VCaP (cell line): ENCODE measurements around the gene SPPL2C.
A peak's percentile ranks its signal among the peaks of the same experiment; 100 is the strongest.

Experiments used
- H3K27ac ChIP-seq: fragments of 450-650 bp; 2 replicates; pipeline ENCODE4 v1.5.1; 2017
- CTCF ChIP-seq: fragments of 450-650 bp; conservative IDR thresholded peaks from 2 replicates; pipeline ENCODE4 v1.5.1; 2017; ENCODE audit warnings: mild to moderate bottlenecking, moderate library complexity

The SPPL2C gene

GRCh38 chr17:45839442-45839841 lies 5.2 kb upstream of the SPPL2C start:
- no peak overlapping the region for H3K27ac ChIP-seq
- TF ChIP-seq CTCF = no peak

GRCh38 chr17:45841186-45841585 lies 3.5 kb upstream of the SPPL2C start:
- H3K27ac ChIP-seq = peak overlapping the region; percentile 48

GRCh38 chr17:45841883-45842525 lies 2.7 kb upstream of the SPPL2C start:
- peak overlapping the region; percentile 48 for H3K27ac ChIP-seq
- TF ChIP-seq CTCF = no peak

More at GRCh38 chr17:45841186-45841585, 3.5 kb upstream of the SPPL2C start:
- no peak for TF ChIP-seq CTCF

GRCh38 chr17:45843722-45844121 lies 959 bp upstream of the SPPL2C start:
- TF ChIP-seq CTCF = no peak
- no peak overlapping the region for H3K27ac ChIP-seq

- TF ChIP-seq CTCF = no peak
Observed at GRCh38 chr17:45845376-45846185, 900 bp downstream of the SPPL2C start.

GRCh38 chr17:45846223-45846622 lies 1.5 kb downstream of the SPPL2C start:
- H3K27ac ChIP-seq = no peak overlapping the region
- no peak for TF ChIP-seq CTCF

More at GRCh38 chr17:45845376-45846185, 900 bp downstream of the SPPL2C start:
- H3K27ac ChIP-seq = no peak overlapping the region

GRCh38 chr17:45846646-45847045 lies 2.0 kb downstream of the SPPL2C start:
- no peak for TF ChIP-seq CTCF
- no peak overlapping the region for H3K27ac ChIP-seq
